Liver (tissue), 9 donors: ENCODE measurements around the gene NASP. TPM values are rescaled to one million over a fixed set of nuclear protein-coding genes. Genes with fewer than 3 reads are reported as not detected.

Experiments used
- DNase-seq: peaks from one replicate; pipeline ENCODE4 v3.0.0-alpha.2; 2017; ENCODE audit warnings: low spot score
- H3K27ac ChIP-seq, 2 donors: one replicate each; pipeline ENCODE4 v1.7.0; 2013; ENCODE audit warnings: inconsistent platforms in 2 of 2, low read length in 2 of 2, control low read depth in 1 of 2, low read depth in 1 of 2, mild to moderate bottlenecking in 1 of 2
- H3K27me3 ChIP-seq, 4 donors: one replicate each; pipeline versions ENCODE4 v1.6.1 to v1.7.0; 2013; ENCODE audit warnings: low read length in 3 of 4, inconsistent platforms in 1 of 4, mild to moderate bottlenecking in 1 of 4, moderate library complexity in 1 of 4; ENCODE audit not compliant: control insufficient read depth in 4 of 4, insufficient read depth in 4 of 4
- H3K36me3 ChIP-seq, 4 donors: one replicate each; pipeline versions ENCODE4 v1.6.1 to v1.7.0; 2013; ENCODE audit warnings: low read length in 3 of 4, mild to moderate bottlenecking in 3 of 4, low read depth in 1 of 4, moderate library complexity in 1 of 4; ENCODE audit not compliant: control insufficient read depth in 4 of 4, insufficient read depth in 3 of 4
- H3K4me1 ChIP-seq, 4 donors: one replicate each; pipeline versions ENCODE4 v1.6.1 to v1.7.0; 2013; ENCODE audit warnings: low read length in 3 of 4, mild to moderate bottlenecking in 3 of 4, moderate library complexity in 1 of 4; ENCODE audit not compliant: control insufficient read depth in 4 of 4, insufficient read depth in 4 of 4
- H3K4me3 ChIP-seq, 3 donors: one replicate each; pipeline versions ENCODE4 v1.6.1 to v1.7.0; 2013; ENCODE audit warnings: low read length in 3 of 3, control low read depth in 1 of 3, low read depth in 1 of 3, mild to moderate bottlenecking in 1 of 3
- H3K9ac ChIP-seq, 2 donors: one replicate each; pipeline ENCODE4 v1.7.0; 2013; ENCODE audit warnings: low read length in 2 of 2, mild to moderate bottlenecking in 2 of 2, moderate library complexity in 2 of 2, control low read depth in 1 of 2, low read depth in 1 of 2
- H3K9me3 ChIP-seq, 4 donors: one replicate each; pipeline versions ENCODE4 v1.6.1 to v1.7.0; 2013; ENCODE audit warnings: low read length in 3 of 4; ENCODE audit not compliant: control insufficient read depth in 4 of 4
- ATF3 ChIP-seq: IDR thresholded peaks from 2 replicates; pipeline ENCODE4 v1.6.1; 2016; ENCODE audit warnings: antibody characterized with exemption
- CTCF ChIP-seq: fragments of 150-350 bp; IDR thresholded peaks from 2 replicates; pipeline ENCODE4 v1.5.1; 2017; ENCODE audit warnings: improper control_type of control experiment, low read depth, low read length; ENCODE audit not compliant: missing input control
- EGR1 ChIP-seq, 2 donors: IDR thresholded peaks; 2 replicates each; pipeline ENCODE4 v1.6.1; 2016 to 2018; ENCODE audit warnings: antibody characterized with exemption in 2 of 2, low read depth in 2 of 2
- FOXA1 ChIP-seq: IDR thresholded peaks from 2 replicates; pipeline ENCODE4 v1.6.1; 2016; ENCODE audit warnings: antibody characterized with exemption
- FOXA2 ChIP-seq: IDR thresholded peaks from 2 replicates; pipeline ENCODE4 v1.6.1; 2016; ENCODE audit warnings: antibody characterized with exemption
- HNF4A ChIP-seq, 2 donors: conservative IDR thresholded peaks; 2 replicates each; pipeline ENCODE4 v1.6.1; 2016; ENCODE audit warnings: antibody characterized with exemption in 2 of 2, mild to moderate bottlenecking in 2 of 2
- HNF4G ChIP-seq: IDR thresholded peaks from 2 replicates; pipeline ENCODE4 v1.6.1; 2016; ENCODE audit warnings: antibody characterized with exemption
- JUND ChIP-seq, 2 donors: IDR thresholded peaks; 2 replicates each; pipeline ENCODE4 v1.6.1; 2016; ENCODE audit warnings: antibody characterized with exemption in 2 of 2
- MAX ChIP-seq: IDR thresholded peaks from 2 replicates; pipeline ENCODE4 v1.6.1; 2016; ENCODE audit warnings: antibody characterized with exemption
- NR2F2 ChIP-seq: IDR thresholded peaks from 2 replicates; pipeline ENCODE4 v1.6.1; 2016; ENCODE audit warnings: antibody characterized with exemption
- RAD21 ChIP-seq, 2 donors: IDR thresholded peaks; 2 replicates each; pipeline ENCODE4 v1.6.1; 2016; ENCODE audit warnings: antibody characterized with exemption in 2 of 2, mild to moderate bottlenecking in 2 of 2
- RXRA ChIP-seq, 2 donors: IDR thresholded peaks; 2 replicates each; pipeline ENCODE4 v1.6.1; 2017 to 2018; ENCODE audit warnings: antibody characterized with exemption in 2 of 2, mild to moderate bottlenecking in 1 of 2
- ZBTB33 ChIP-seq: IDR thresholded peaks from 2 replicates; pipeline ENCODE4 v1.6.1; 2016; ENCODE audit warnings: antibody characterized with exemption
- WGBS: extraction: QIAGEN DNeasy Blood & Tissue Kit; methylation state at CpG from one replicate; pipeline ENCODE4 v1.1.7; 2013; 5-methylcytosine and 5-hydroxymethylcytosine counted together
- polyA plus RNA-seq, 2 donors: library from polyadenylated mRNA; stranded (reverse) in 1 of 2; unstranded in 1 of 2; fragments of 200-250 nt in 1 of 2; fragments of >200 nt in 1 of 2; fragmentation: Nextera tagmentation in 1 of 2; extraction: Ambion mirVana in 1 of 2; gene quantifications; one replicate each; pipeline versions ENCODE4 v1.2.1 to v1.2.3, GENCODE V29; 2013 to 2015
- total RNA-seq, 2 donors: library from RNA; depleted of rRNA; stranded (reverse); fragments of >200 nt; gene quantifications; one replicate each; pipeline ENCODE4 v1.2.3, GENCODE V29; 2014
- donor health status: healthy.
- donor health status: healthy.
- donor health status: healthy.
- donor health status: healthy.
- donor health status: healthy.

Gene NASP
- total and polyA plus RNA-seq, 4 donors = 24.9 to 74.9 (median 39.7) TPM

- Histone ChIP-seq H3K9me3 (no peaks in the 10 kb centered on the region), H3K4me1 (peaks cover 0 to 3% (median 0%) of the 10 kb centered on the region in 4 donors), H3K9ac (no peak overlapping the region), H3K27me3 (no peaks in the 10 kb centered on the region), H3K36me3 (peaks cover 9 to 45% (median 36%) of the 10 kb centered on the region in 4 donors), H3K4me3 (no peak overlapping the region), H3K27ac (no peak overlapping the region)
- 62% methylated on average over 4 of the region's 4 CpGs for WGBS
- TF ChIP-seq RAD21 (IDR thresholded peaks at IDR 0.05) (no peak), EGR1 (IDR thresholded peaks at IDR 0.05; ENCODE audit: low read depth in 2 of 2) (no peak), FOXA2 (no peak), FOXA1 (no peak), MAX (no peak), HNF4A (conservative IDR thresholded peaks at IDR 0.05) (no peak), ZBTB33 (no peak)
- no peak for DNase-seq
Observed at GRCh38 chr1:45569571-45569961, 14.3 kb upstream of the NASP start.

GRCh38 chr1:45569962-45570581, 13.8 kb upstream of the NASP start:
- no peak for TF ChIP-seq EGR1 (IDR thresholded peaks at IDR 0.05; ENCODE audit: low read depth in 2 of 2)
- TF ChIP-seq RAD21 (IDR thresholded peaks at IDR 0.05) = peak; percentile 99
- peak; percentile 37 for TF ChIP-seq ATF3
- TF ChIP-seq CTCF = peak; percentile 98
- TF ChIP-seq HNF4A (conservative IDR thresholded peaks at IDR 0.05) = peak in 1 of 2 donors; percentile 29
- H3K4me3 ChIP-seq = no peak overlapping the region
- H3K36me3 ChIP-seq = peaks cover 9 to 45% (median 36%) of the 10 kb centered on the region in 4 donors
- peak; percentile 70 for DNase-seq
- H3K27ac ChIP-seq = no peak overlapping the region
- 28% methylated on average over 8 of the region's 8 CpGs for WGBS
- H3K4me1 ChIP-seq = peaks cover 0 to 3% (median 0%) of the 10 kb centered on the region in 4 donors
- H3K9me3 ChIP-seq = no peaks in the 10 kb centered on the region
- no peak overlapping the region for H3K9ac ChIP-seq
- no peaks in the 10 kb centered on the region for H3K27me3 ChIP-seq

GRCh38 chr1:45570631-45571030, 13.2 kb upstream of the NASP start:
- H3K36me3 ChIP-seq = peaks cover 9 to 45% (median 36%) of the 10 kb centered on the region in 4 donors
- WGBS = 90% methylated on average over 4 of the region's 4 CpGs

More at GRCh38 chr1:45570631-45571030, 13.2 kb upstream of the NASP start:
- DNase-seq = no peak
- no peak overlapping the region for H3K4me3 ChIP-seq
- no peak overlapping the region for H3K27ac ChIP-seq
- no peaks in the 10 kb centered on the region for H3K9me3 ChIP-seq
- H3K9ac ChIP-seq = no peak overlapping the region
- TF ChIP-seq RXRA (IDR thresholded peaks at IDR 0.05) = no peak
- no peak for TF ChIP-seq MAX
- TF ChIP-seq JUND (IDR thresholded peaks at IDR 0.05) = no peak
- TF ChIP-seq NR2F2 = no peak
- no peak for TF ChIP-seq ZBTB33
- TF ChIP-seq HNF4G = no peak
- H3K27me3 ChIP-seq = no peaks in the 10 kb centered on the region
- H3K4me1 ChIP-seq = peaks cover 0 to 3% (median 0%) of the 10 kb centered on the region in 4 donors
